GM08714 (cell line): ENCODE results near the gene GALNTL6.
"Not testable (repeated sequence)": the region's sequence is repeated elsewhere in the genome, so short reads cannot be mapped to it uniquely, and the experiment has no call there.

ENCODE experiments used
- H3K4me3 ChIP-seq: fragments of 200-500 bp; sonication (Bioruptor generic); 2 replicates; pipeline ENCODE4 v1.5.1; 2014; ENCODE audit warnings: mild to moderate bottlenecking, low read length, inconsistent platforms
- ZNF274 ChIP-seq: IDR thresholded peaks from 2 replicates; pipeline ENCODE4 v1.6.1; 2012; ENCODE audit warnings: mild to moderate bottlenecking, low read depth, low read length

Gene GALNTL6

GRCh38 chr4:173009129-173009823 is 1196.1 kb downstream of the GALNTL6 start:
- TF ChIP-seq ZNF274: no peak
- no peak overlapping the region for H3K4me3 ChIP-seq

GRCh38 chr4:173012608-173013007 is 1199.4 kb downstream of the GALNTL6 start:
- TF ChIP-seq ZNF274: no peak
- H3K4me3 ChIP-seq: no peak overlapping the region

- no peak overlapping the region for H3K4me3 ChIP-seq
- TF ChIP-seq ZNF274: no peak
Observed at GRCh38 chr4:173013232-173013930, 1200.2 kb downstream of the GALNTL6 start.

GRCh38 chr4:173014113-173014558 is 1200.9 kb downstream of the GALNTL6 start:
- no peak for TF ChIP-seq ZNF274
- no peak overlapping the region for H3K4me3 ChIP-seq

- no peak for TF ChIP-seq ZNF274
- H3K4me3 ChIP-seq: no peak overlapping the region
Observed at GRCh38 chr4:173014836-173015235, 1201.6 kb downstream of the GALNTL6 start.

- H3K4me3 ChIP-seq: no peak overlapping the region
- TF ChIP-seq ZNF274: no peak
Observed at GRCh38 chr4:173017802-173018201, 1204.6 kb downstream of the GALNTL6 start.

GRCh38 chr4:173018446-173018845 is 1205.2 kb downstream of the GALNTL6 start:
- no peak for TF ChIP-seq ZNF274
- no peak overlapping the region for H3K4me3 ChIP-seq

- no peak for TF ChIP-seq ZNF274
- no peak overlapping the region for H3K4me3 ChIP-seq
Observed at GRCh38 chr4:173019664-173020063, 1206.5 kb downstream of the GALNTL6 start.

- H3K4me3 ChIP-seq: not testable (repeated sequence)
Observed at GRCh38 chr4:173021746-173022573, 1208.8 kb downstream of the GALNTL6 start.

- H3K4me3 ChIP-seq: no peak overlapping the region
- TF ChIP-seq ZNF274: no peak
Observed at GRCh38 chr4:173024203-173024602, 1211.0 kb downstream of the GALNTL6 start.

- TF ChIP-seq ZNF274: no peak
- no peak overlapping the region for H3K4me3 ChIP-seq
Observed at GRCh38 chr4:173025131-173025530, 1211.9 kb downstream of the GALNTL6 start.

GRCh38 chr4:173037242-173037641 is 1224.0 kb downstream of the GALNTL6 start:
- no peak for TF ChIP-seq ZNF274

GRCh38 chr4:173038192-173038896 is 1225.1 kb downstream of the GALNTL6 start:
- no peak overlapping the region for H3K4me3 ChIP-seq
- no peak for TF ChIP-seq ZNF274

More at GRCh38 chr4:173037242-173037641, 1224.0 kb downstream of the GALNTL6 start:
- no peak overlapping the region for H3K4me3 ChIP-seq
